GM20000 (cell line): ENCODE data around the gene N4BP2L1.
A peak's percentile ranks its signal among the peaks of the same experiment; 100 is the strongest.
"Not testable (repeated sequence)": the region's sequence is repeated elsewhere in the genome, so short reads cannot be mapped to it uniquely, and the experiment has no call there.

Experiments
- DNase-seq: peaks from one replicate; pipeline ENCODE4 v3.0.0; 2012; ENCODE audit warnings: low spot score
- CTCF ChIP-seq: IDR thresholded peaks from 2 replicates; pipeline ENCODE4 v1.5.1; 2012; ENCODE audit warnings: mild to moderate bottlenecking, control low read depth; ENCODE audit errors: extremely low read depth, missing control alignments

Gene N4BP2L1

DNA sequence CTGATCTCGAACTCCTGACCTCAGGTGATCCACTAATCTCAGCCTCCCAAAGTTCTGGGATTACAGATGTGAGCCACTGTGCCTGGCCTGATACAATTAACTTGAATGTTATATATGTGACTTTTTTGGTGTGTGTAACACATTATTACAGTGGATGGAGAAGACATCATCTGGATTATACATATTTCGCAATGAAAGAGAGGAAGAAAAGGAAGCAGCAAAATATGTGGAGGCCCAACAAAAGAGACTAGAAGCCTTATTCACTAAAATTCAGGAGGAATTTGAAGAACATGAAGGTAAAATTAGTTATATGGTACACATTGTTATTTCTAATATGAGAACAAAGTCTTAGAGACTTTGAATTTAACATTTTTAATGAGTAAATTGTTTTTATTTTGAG lies 57.1 kb downstream of the N4BP2L1 start:
- TF ChIP-seq CTCF: no peak
- DNase-seq: no peak

DNA sequence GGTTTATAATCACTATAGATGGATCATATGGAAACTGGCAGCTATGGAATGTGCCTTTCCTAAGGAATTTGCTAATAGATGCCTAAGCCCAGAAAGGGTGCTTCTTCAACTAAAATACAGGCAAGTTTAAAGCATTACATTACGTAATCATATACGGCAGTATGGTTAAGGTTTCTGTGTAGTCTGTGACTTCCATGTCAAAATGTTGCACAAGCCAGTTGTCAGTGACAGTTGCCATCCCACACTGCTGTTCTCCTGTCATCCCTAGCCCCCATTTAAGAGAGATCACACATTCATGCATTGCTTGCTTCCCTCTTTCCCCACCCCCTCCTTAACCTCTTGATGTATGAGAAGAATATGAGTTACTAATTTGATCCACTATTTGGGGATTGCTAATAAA lies 65.4 kb downstream of the N4BP2L1 start:
- TF ChIP-seq CTCF: no peak
- no peak for DNase-seq

GRCh38 chr13:32355935-32356334 lies 72.0 kb downstream of the N4BP2L1 start:
- not testable (repeated sequence) for DNase-seq

DNA sequence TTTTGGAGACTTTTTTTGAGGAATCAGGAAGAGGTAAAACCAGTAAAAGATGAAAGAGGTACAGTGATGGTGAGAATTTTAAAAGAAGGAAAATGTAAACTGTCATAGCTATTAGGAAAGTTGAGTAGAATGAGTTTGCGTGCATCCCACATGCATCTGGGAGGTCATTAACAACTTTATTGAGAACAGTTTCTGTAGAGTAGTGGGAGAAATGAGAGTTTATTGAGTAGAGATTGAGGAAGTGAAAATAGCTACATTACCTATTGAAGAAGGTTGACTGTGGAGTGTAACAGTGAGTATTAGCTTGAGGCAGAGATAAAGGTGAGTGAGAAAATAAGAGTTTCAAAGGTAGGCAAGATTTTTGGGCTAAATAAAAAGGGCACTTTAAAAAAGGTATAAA lies 73.9 kb downstream of the N4BP2L1 start:
- DNase-seq: peak; percentile 5
- TF ChIP-seq CTCF: no peak

GRCh38 chr13:32350839-32351441 lies 77.0 kb downstream of the N4BP2L1 start:
- not testable (repeated sequence) for DNase-seq
